ENCODE results near the gene ADAM12. TPM values are rescaled to one million over a fixed set of nuclear protein-coding genes. Genes with fewer than 3 reads are reported as not detected.

The ADAM12 gene
- total RNA-seq, 2 experiments from 2014 or later, result 1.3 TPM

DNA sequence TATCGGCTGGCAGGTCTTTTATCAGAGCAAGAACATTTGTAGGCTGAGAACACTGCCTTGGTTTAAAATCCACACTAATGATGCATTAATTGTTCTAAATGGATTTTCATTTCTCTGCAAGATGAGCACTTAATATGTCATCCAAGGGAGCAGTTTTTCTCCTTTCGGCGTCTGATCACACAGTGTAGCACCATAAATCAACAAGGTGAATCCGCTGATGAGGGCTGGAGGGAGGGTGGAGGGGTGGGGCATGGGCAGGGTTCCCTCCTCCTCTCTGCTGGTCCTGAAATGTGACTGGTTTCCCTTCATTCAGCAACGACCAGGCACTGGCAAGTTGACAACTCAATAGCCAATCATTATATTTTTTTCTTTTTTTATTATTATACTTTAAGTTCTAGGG, 45.6 kb downstream of the ADAM12 start:
- Mint-ChIP-seq H3K36me3 (ENCODE audit: low read depth) (no peaks in the 10 kb centered on the region), H3K4me3 (no peak overlapping the region), H3K9me3 (peaks cover 10% of the 10 kb centered on the region), H3K27me3 (no peaks in the 10 kb centered on the region), H3K27ac (no peak overlapping the region), H3K4me1 (ENCODE audit: low read depth) (no peaks in the 10 kb centered on the region)
- CTCF ChIA-PET, result no interaction called here
- DNase-seq, result no peak
- intact Hi-C loops (cut with micrococcal nuclease), result no loop called here
- ATAC-seq, result no peak
- POLR2A ChIA-PET, result no interaction called here
- no peak for TF ChIP-seq CTCF (IDR thresholded peaks at IDR 0.05)

- no peak overlapping the region for H3K27ac Mint-ChIP-seq
- POLR2A ChIA-PET, result no interaction called here
- DNase-seq, result no peak
Observed at GRCh38 chr10:126341491-126341890, 46.8 kb downstream of the ADAM12 start.

GRCh38 chr10:126337251-126337810, 50.9 kb downstream of the ADAM12 start:
- DNase-seq (no peak), ATAC-seq (no peak)
- intact Hi-C loops (cut with micrococcal nuclease), result no loop called here
- H3K9me3 Mint-ChIP-seq, result no peaks in the 10 kb centered on the region
- no peaks in the 10 kb centered on the region for H3K4me1 Mint-ChIP-seq (ENCODE audit: low read depth)
- TF ChIP-seq CTCF (IDR thresholded peaks at IDR 0.05), result no peak
- H3K27ac Mint-ChIP-seq, result no peak overlapping the region
- no peak overlapping the region for H3K4me3 Mint-ChIP-seq
- POLR2A ChIA-PET, result no interaction called here
- no peaks in the 10 kb centered on the region for H3K36me3 Mint-ChIP-seq (ENCODE audit: low read depth)
- CTCF ChIA-PET, result no interaction called here
- H3K27me3 Mint-ChIP-seq, result no peaks in the 10 kb centered on the region

More at GRCh38 chr10:126341491-126341890, 46.8 kb downstream of the ADAM12 start:
- intact Hi-C loops (cut with micrococcal nuclease), result no loop called here
- TF ChIP-seq CTCF (IDR thresholded peaks at IDR 0.05), result no peak
- Mint-ChIP-seq H3K4me3 (no peak overlapping the region), H3K36me3 (ENCODE audit: low read depth) (no peaks in the 10 kb centered on the region), H3K4me1 (ENCODE audit: low read depth) (no peaks in the 10 kb centered on the region), H3K27me3 (no peaks in the 10 kb centered on the region), H3K9me3 (peaks cover 7% of the 10 kb centered on the region)
- ATAC-seq, result no peak
- CTCF ChIA-PET, result no interaction called here

- TF ChIP-seq CTCF (IDR thresholded peaks at IDR 0.05), result no peak
- ATAC-seq (no peak), DNase-seq (no peak)
- POLR2A ChIA-PET, result no interaction called here
- no peak overlapping the region for H3K4me3 Mint-ChIP-seq
- CTCF ChIA-PET, result no interaction called here
- no peaks in the 10 kb centered on the region for H3K9me3 Mint-ChIP-seq
- no peaks in the 10 kb centered on the region for H3K27me3 Mint-ChIP-seq
- no peaks in the 10 kb centered on the region for H3K36me3 Mint-ChIP-seq (ENCODE audit: low read depth)
- intact Hi-C loops (cut with micrococcal nuclease), result no loop called here
- no peaks in the 10 kb centered on the region for H3K4me1 Mint-ChIP-seq (ENCODE audit: low read depth)
- no peak overlapping the region for H3K27ac Mint-ChIP-seq
Observed at GRCh38 chr10:126336801-126337200, 51.5 kb downstream of the ADAM12 start.

DNA sequence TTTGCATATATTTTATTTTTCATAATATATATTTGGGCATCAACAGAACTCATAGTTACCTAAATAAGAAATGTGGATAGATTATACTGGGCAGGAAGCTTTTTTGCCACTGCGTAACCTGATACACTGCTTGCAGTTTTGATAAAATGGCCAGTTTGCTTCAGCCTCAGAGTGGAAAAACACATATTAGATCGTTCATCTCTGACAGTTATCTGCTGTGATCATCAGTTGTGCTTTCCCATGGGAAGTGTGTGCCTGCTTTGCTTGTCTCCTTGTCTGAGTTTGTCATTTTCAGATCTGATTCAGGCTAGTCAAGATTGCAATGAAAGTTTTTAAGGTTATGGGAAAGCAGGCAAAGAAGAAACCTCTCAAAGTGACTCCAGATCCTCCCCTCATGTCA, 54.0 kb downstream of the ADAM12 start:
- H3K27me3 Mint-ChIP-seq, result no peaks in the 10 kb centered on the region
- CTCF ChIA-PET, result no interaction called here
- DNase-seq (no peak), ATAC-seq (no peak)
- no peaks in the 10 kb centered on the region for H3K4me1 Mint-ChIP-seq (ENCODE audit: low read depth)
- H3K36me3 Mint-ChIP-seq (ENCODE audit: low read depth), result no peaks in the 10 kb centered on the region
- intact Hi-C loops (cut with micrococcal nuclease), result no loop called here
- no peak overlapping the region for H3K27ac Mint-ChIP-seq
- no peak overlapping the region for H3K4me3 Mint-ChIP-seq
- no peak for TF ChIP-seq CTCF (IDR thresholded peaks at IDR 0.05)
- no peaks in the 10 kb centered on the region for H3K9me3 Mint-ChIP-seq
- POLR2A ChIA-PET, result no interaction called here

All from activated CD8-positive, alpha-beta T cell treated with anti-CD3 and anti-CD28 coated beads for 36 hours (primary cell).